HUES6 (cell line): ENCODE measurements around the gene HOXD10.

Experiments
- H3K27ac ChIP-seq: 2 replicates; pipeline ENCODE4 v1.7.0; 2013; ENCODE audit warnings: low read depth, mild to moderate bottlenecking, low read length, inconsistent platforms
- H3K27me3 ChIP-seq: 2 replicates; pipeline ENCODE4 v1.6.1; 2013; ENCODE audit warnings: low read length; ENCODE audit not compliant: control insufficient read depth, insufficient read depth
- H3K36me3 ChIP-seq: 2 replicates; pipeline ENCODE4 v1.6.1; 2013; ENCODE audit warnings: low read length; ENCODE audit not compliant: control insufficient read depth, insufficient read depth
- H3K4me1 ChIP-seq: 2 replicates; pipeline ENCODE4 v1.6.1; 2013; ENCODE audit warnings: low read length; ENCODE audit not compliant: control insufficient read depth, insufficient read depth
- H3K4me3 ChIP-seq: 2 replicates; pipeline ENCODE4 v1.5.1; 2013; ENCODE audit warnings: low read depth, low read length
- H3K9ac ChIP-seq: one replicate; pipeline ENCODE4 v1.6.1; 2013; ENCODE audit warnings: mild to moderate bottlenecking, low read length
- H3K9me3 ChIP-seq: 2 replicates; pipeline ENCODE4 v1.6.1; 2013; ENCODE audit warnings: low read depth, low read length; ENCODE audit not compliant: control insufficient read depth, insufficient read depth

Gene HOXD10

GRCh38 chr2:176151442-176152287 is 35.1 kb downstream of the HOXD10 start, which contains the start of gene HOXD4:
Gene HOXD4 (plus strand): TSS chr2:176151550. CDS start chr2:176151634, 84 bp downstream.
- peaks cover 23% of the 10 kb centered on the region for H3K4me1 ChIP-seq
- H3K27me3 ChIP-seq = peaks cover 100% of the 10 kb centered on the region

GRCh38 chr2:176152350-176153181 is 36.0 kb downstream of the HOXD10 start:
- Histone ChIP-seq H3K27ac (no peak overlapping the region), H3K36me3 (no peaks in the 10 kb centered on the region), H3K9ac (peak overlapping the region; percentile 58), H3K9me3 (no peaks in the 10 kb centered on the region), H3K4me3 (peak overlapping the region; percentile 34; the same call in 1 of the 2 replicates), H3K27me3 (peaks cover 100% of the 10 kb centered on the region), H3K4me1 (peaks cover 23% of the 10 kb centered on the region)

More at GRCh38 chr2:176151442-176152287, 35.1 kb downstream of the HOXD10 start, which contains the start of gene HOXD4:
- H3K9me3 ChIP-seq = no peaks in the 10 kb centered on the region
- H3K9ac ChIP-seq = peak within 1 kb of the TSS; percentile 61
- no peak within 1 kb of the TSS for H3K27ac ChIP-seq
- H3K36me3 ChIP-seq = no peaks in the 10 kb centered on the region
- peak within 1 kb of the TSS; percentile 48 for H3K4me3 ChIP-seq

GRCh38 chr2:176154576-176155252 is 38.1 kb downstream of the HOXD10 start:
- Histone ChIP-seq H3K9ac (peak overlapping the region; percentile 39), H3K27ac (no peak overlapping the region), H3K4me3 (no peak overlapping the region), H3K4me1 (peaks cover 22% of the 10 kb centered on the region), H3K27me3 (peaks cover 100% of the 10 kb centered on the region), H3K36me3 (no peaks in the 10 kb centered on the region), H3K9me3 (no peaks in the 10 kb centered on the region)

- no peaks in the 10 kb centered on the region for H3K36me3 ChIP-seq
- no peak overlapping the region for H3K27ac ChIP-seq
- no peak overlapping the region for H3K4me3 ChIP-seq
- H3K9ac ChIP-seq = peak overlapping the region; percentile 39
- H3K4me1 ChIP-seq = peaks cover 28% of the 10 kb centered on the region
- H3K27me3 ChIP-seq = peaks cover 100% of the 10 kb centered on the region
- H3K9me3 ChIP-seq = no peaks in the 10 kb centered on the region
Observed at GRCh38 chr2:176155356-176156044, 38.9 kb downstream of the HOXD10 start.

- H3K27me3 ChIP-seq = peaks cover 100% of the 10 kb centered on the region
- no peak overlapping the region for H3K27ac ChIP-seq
- H3K4me1 ChIP-seq = peaks cover 28% of the 10 kb centered on the region
- H3K9ac ChIP-seq = peak overlapping the region; percentile 43
- no peaks in the 10 kb centered on the region for H3K36me3 ChIP-seq
- H3K4me3 ChIP-seq = no peak overlapping the region
- no peaks in the 10 kb centered on the region for H3K9me3 ChIP-seq
Observed at GRCh38 chr2:176156301-176156806, 39.8 kb downstream of the HOXD10 start.

GRCh38 chr2:176156807-176157498 is 40.4 kb downstream of the HOXD10 start, which contains the start of gene HOXD3:
Gene HOXD3 (plus strand): TSS chr2:176157307. CDS start chr2:176169115, 11,808 bp downstream.
- Histone ChIP-seq H3K9ac (peak within 1 kb of the TSS; percentile 63), H3K27me3 (peaks cover 100% of the 10 kb centered on the region), H3K27ac (no peak within 1 kb of the TSS), H3K4me3 (no peak within 1 kb of the TSS; the same call in 1 of the 2 replicates), H3K36me3 (no peaks in the 10 kb centered on the region), H3K9me3 (no peaks in the 10 kb centered on the region), H3K4me1 (peaks cover 26% of the 10 kb centered on the region)

- peaks cover 28% of the 10 kb centered on the region for H3K4me1 ChIP-seq
- no peak overlapping the region for H3K27ac ChIP-seq
- no peak overlapping the region; the same call in 1 of the 2 replicates for H3K4me3 ChIP-seq
- peaks cover 100% of the 10 kb centered on the region for H3K27me3 ChIP-seq
- no peaks in the 10 kb centered on the region for H3K36me3 ChIP-seq
- no peaks in the 10 kb centered on the region for H3K9me3 ChIP-seq
- peak overlapping the region; percentile 63 for H3K9ac ChIP-seq
Observed at GRCh38 chr2:176157499-176158185, 41.1 kb downstream of the HOXD10 start.

- H3K4me3 ChIP-seq = peak overlapping the region; percentile 19; the same call in 1 of the 2 replicates
- H3K9me3 ChIP-seq = no peaks in the 10 kb centered on the region
- no peak overlapping the region for H3K27ac ChIP-seq
- peaks cover 100% of the 10 kb centered on the region for H3K27me3 ChIP-seq
- peaks cover 30% of the 10 kb centered on the region for H3K4me1 ChIP-seq
- no peaks in the 10 kb centered on the region for H3K36me3 ChIP-seq
- H3K9ac ChIP-seq = peak overlapping the region; percentile 63
Observed at GRCh38 chr2:176158186-176158591, 41.6 kb downstream of the HOXD10 start.

- Histone ChIP-seq H3K4me1 (peaks cover 39% of the 10 kb centered on the region), H3K27ac (no peak overlapping the region), H3K36me3 (no peaks in the 10 kb centered on the region), H3K9me3 (no peaks in the 10 kb centered on the region), H3K27me3 (peaks cover 100% of the 10 kb centered on the region), H3K4me3 (peak overlapping the region; percentile 27; the same call in 1 of the 2 replicates), H3K9ac (peak overlapping the region; percentile 71)
Observed at GRCh38 chr2:176158855-176159662, 42.5 kb downstream of the HOXD10 start.
